Memory B cell (primary cell): ENCODE measurements around the gene SCN3A.
A peak's percentile ranks its signal among the peaks of the same experiment; 100 is the strongest.

Experiments used
- ATAC-seq: fragments of 150-1000 bp; cut with Tn5 transposase; 2 replicates; pipeline ENCODE4 v1.10.0; 2021; ENCODE audit warnings: low read depth, mild to moderate bottlenecking, moderate library complexity
- DNase-seq, 2 donors: peaks; one replicate each; pipeline ENCODE4 v3.0.0; 2022; ENCODE audit warnings: low spot score in 2 of 2
- H3K27ac Mint-ChIP-seq: one replicate; pipeline ENCODE4 v1.8.0; 2022; ENCODE audit warnings: mild to moderate bottlenecking, moderate library complexity, mixed read lengths
- H3K27me3 Mint-ChIP-seq: one replicate; pipeline ENCODE4 v1.8.0; 2022; ENCODE audit warnings: mixed read lengths
- H3K36me3 Mint-ChIP-seq: one replicate; pipeline ENCODE4 v1.8.0; 2022; ENCODE audit warnings: mild to moderate bottlenecking, mixed read lengths
- H3K4me1 Mint-ChIP-seq: one replicate; pipeline ENCODE4 v1.8.0; 2022; ENCODE audit warnings: mixed read lengths
- H3K4me3 Mint-ChIP-seq: one replicate; pipeline ENCODE4 v1.8.0; 2022; ENCODE audit warnings: mild to moderate bottlenecking, moderate library complexity, mixed read lengths
- H3K9me3 Mint-ChIP-seq: one replicate; pipeline ENCODE4 v1.8.0; 2022; ENCODE audit warnings: mixed read lengths

The SCN3A gene

GRCh38 chr2:165162466-165162865 lies 41.4 kb downstream of the SCN3A start:
- no peaks in the 10 kb centered on the region for H3K4me1 Mint-ChIP-seq
- no peaks in the 10 kb centered on the region for H3K9me3 Mint-ChIP-seq
- H3K36me3 Mint-ChIP-seq: no peaks in the 10 kb centered on the region
- no peak for DNase-seq
- H3K27me3 Mint-ChIP-seq: no peaks in the 10 kb centered on the region
- H3K27ac Mint-ChIP-seq: no peak overlapping the region
- ATAC-seq: no peak
- no peak overlapping the region for H3K4me3 Mint-ChIP-seq

- no peak for ATAC-seq
- Mint-ChIP-seq H3K4me1 (no peaks in the 10 kb centered on the region), H3K4me3 (no peak overlapping the region), H3K27me3 (no peaks in the 10 kb centered on the region), H3K27ac (no peak overlapping the region), H3K9me3 (no peaks in the 10 kb centered on the region), H3K36me3 (peaks cover 2% of the 10 kb centered on the region)
- no peak for DNase-seq
Observed at GRCh38 chr2:165161510-165161909, 42.3 kb downstream of the SCN3A start.

- no peak for ATAC-seq
- no peak overlapping the region for H3K27ac Mint-ChIP-seq
- H3K4me3 Mint-ChIP-seq: no peak overlapping the region
- no peaks in the 10 kb centered on the region for H3K9me3 Mint-ChIP-seq
- H3K36me3 Mint-ChIP-seq: peaks cover 2% of the 10 kb centered on the region
- DNase-seq: no peak
- no peaks in the 10 kb centered on the region for H3K27me3 Mint-ChIP-seq
- no peaks in the 10 kb centered on the region for H3K4me1 Mint-ChIP-seq
Observed at GRCh38 chr2:165157160-165157559, 46.7 kb downstream of the SCN3A start.

DNA sequence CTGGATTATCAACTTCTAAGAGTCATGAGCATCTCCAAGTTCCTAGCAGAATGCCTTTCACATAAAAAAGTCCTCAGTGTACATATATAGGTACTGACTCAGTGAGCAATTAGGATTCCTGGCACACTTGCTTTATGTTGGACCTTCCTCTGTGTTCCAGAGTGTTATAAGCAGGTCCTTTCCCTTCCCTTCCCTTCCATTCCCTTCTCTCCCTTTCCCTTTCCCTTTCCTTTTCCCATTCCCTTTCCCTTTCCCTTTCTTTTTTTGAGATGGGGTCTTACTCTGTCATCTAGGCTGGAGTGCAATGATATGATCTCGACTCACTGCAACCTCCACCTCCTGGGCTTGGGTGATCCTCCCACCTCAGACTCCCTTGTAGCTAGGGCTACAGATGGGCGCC lies 48.7 kb downstream of the SCN3A start:
- no peaks in the 10 kb centered on the region for H3K9me3 Mint-ChIP-seq
- H3K27me3 Mint-ChIP-seq: no peaks in the 10 kb centered on the region
- H3K4me3 Mint-ChIP-seq: no peak overlapping the region
- H3K4me1 Mint-ChIP-seq: peaks cover 1% of the 10 kb centered on the region
- H3K36me3 Mint-ChIP-seq: peaks cover 2% of the 10 kb centered on the region
- H3K27ac Mint-ChIP-seq: no peak overlapping the region
- no peak for DNase-seq
- ATAC-seq: no peak

DNA sequence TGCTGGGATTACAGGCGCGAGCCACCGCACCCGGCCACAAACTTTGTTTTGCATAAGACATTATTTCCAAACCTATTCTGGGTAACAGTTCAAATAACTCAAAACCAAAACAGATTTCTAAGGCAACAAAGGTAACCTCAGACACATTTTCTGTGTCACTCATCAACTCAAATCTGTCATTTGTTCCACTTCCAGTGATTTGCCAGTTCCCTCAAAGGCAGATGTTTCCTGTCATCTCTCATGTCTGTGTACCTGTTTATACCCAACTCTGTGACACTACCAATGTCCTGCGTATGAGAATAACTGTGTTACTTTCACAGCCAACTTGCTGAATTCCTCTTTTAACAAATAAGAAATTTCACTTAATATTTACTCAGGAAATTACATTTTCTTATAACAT lies 54.4 kb downstream of the SCN3A start:
- no peaks in the 10 kb centered on the region for H3K27me3 Mint-ChIP-seq
- peak; percentile 92 for ATAC-seq
- H3K36me3 Mint-ChIP-seq: no peaks in the 10 kb centered on the region

DNA sequence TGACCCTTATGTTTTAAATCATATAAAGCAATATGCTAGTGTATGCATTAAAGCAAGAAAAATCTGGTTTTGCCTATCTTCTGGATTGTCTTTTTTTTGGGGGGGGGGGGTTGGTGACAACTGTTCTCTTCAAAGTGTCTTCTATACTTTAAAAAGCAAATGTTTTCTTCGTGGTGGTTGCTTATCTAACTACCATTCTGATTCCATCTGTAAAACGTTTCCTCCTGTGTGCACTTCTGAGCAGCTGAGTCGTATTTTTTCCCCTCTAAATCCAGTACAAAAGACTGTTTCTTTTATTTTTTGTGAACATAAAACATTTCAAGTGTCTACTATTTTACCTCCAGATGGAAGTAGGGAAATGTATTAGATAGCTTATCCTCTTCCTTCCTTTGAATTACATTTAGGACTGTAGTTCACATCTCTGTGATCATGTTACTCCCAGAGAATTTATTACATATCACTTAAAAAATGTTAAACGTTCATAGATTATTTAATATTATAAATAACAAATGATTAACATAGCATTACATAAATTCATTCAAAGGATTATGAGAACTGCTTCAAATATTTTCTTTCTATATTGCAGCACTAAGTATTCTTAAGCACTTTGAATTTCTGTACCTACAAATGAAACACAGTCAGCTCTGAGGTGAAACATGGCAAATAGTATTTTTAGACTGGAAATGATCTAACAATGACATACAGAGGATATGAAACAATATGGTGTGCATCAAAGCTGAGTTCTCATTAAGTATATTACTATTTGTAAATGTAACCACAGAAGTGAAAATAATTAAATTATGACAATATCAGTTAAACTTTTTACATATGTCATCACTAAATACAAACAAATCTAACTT lies 56.4 kb downstream of the SCN3A start:
- Mint-ChIP-seq H3K4me3 (no peak overlapping the region), H3K36me3 (no peaks in the 10 kb centered on the region), H3K27me3 (no peaks in the 10 kb centered on the region), H3K27ac (no peak overlapping the region), H3K4me1 (peaks cover 12% of the 10 kb centered on the region), H3K9me3 (no peaks in the 10 kb centered on the region)
- DNase-seq (no peak), ATAC-seq (no peak)

More for the DNA sequence above, 54.4 kb downstream of the SCN3A start:
- no peak overlapping the region for H3K27ac Mint-ChIP-seq
- H3K9me3 Mint-ChIP-seq: no peaks in the 10 kb centered on the region
- H3K4me3 Mint-ChIP-seq: no peak overlapping the region
- peaks cover 7% of the 10 kb centered on the region for H3K4me1 Mint-ChIP-seq
- peak in 1 of 2 donors; percentile 1 for DNase-seq

GRCh38 chr2:165144315-165144714 lies 59.5 kb downstream of the SCN3A start:
- no peak overlapping the region for H3K4me3 Mint-ChIP-seq
- H3K27me3 Mint-ChIP-seq: no peaks in the 10 kb centered on the region
- no peaks in the 10 kb centered on the region for H3K9me3 Mint-ChIP-seq
- peaks cover 6% of the 10 kb centered on the region for H3K4me1 Mint-ChIP-seq
- H3K27ac Mint-ChIP-seq: no peak overlapping the region
- peak; percentile 80 for ATAC-seq
- H3K36me3 Mint-ChIP-seq: no peaks in the 10 kb centered on the region
- DNase-seq: no peak

DNA sequence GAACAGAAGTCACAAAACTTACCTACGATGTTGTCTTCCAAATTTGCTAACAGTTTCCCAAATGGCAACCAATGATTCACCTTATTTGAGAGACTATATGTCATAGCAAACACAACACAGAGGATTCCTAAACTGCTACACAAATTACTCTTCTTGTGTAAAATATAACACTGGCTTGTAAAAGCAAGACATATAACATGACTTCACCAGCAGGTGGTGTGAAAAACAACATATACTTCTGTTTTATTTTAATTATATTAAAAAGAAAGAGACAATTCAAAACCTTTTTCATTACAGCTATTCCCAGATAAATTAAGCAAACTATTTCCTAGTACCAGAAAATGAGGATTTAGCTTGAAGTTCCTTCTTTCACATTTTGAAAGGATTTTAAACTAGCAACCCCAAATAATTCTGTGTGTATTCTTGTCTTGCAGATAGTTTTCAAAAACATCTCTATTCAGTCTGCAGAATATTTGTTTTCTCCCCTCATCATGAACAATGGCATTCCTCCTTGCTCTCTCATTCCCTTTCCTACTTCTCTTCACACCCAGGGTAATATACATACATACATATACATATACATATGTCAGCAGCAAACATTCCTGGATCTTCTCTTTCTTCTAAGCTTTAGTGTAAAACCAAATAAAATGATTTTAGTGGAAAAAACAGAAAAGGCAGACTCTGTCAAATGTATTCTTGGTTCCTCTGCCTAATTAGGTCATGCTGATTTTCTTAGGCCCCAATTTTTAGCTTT lies 62.1 kb downstream of the SCN3A start:
- no peak overlapping the region for H3K27ac Mint-ChIP-seq
- peaks cover 6% of the 10 kb centered on the region for H3K4me1 Mint-ChIP-seq
- DNase-seq (no peak), ATAC-seq (no peak)
- peaks cover 1% of the 10 kb centered on the region for H3K27me3 Mint-ChIP-seq
- peaks cover 4% of the 10 kb centered on the region for H3K36me3 Mint-ChIP-seq
- H3K4me3 Mint-ChIP-seq: no peak overlapping the region
- no peaks in the 10 kb centered on the region for H3K9me3 Mint-ChIP-seq

DNA sequence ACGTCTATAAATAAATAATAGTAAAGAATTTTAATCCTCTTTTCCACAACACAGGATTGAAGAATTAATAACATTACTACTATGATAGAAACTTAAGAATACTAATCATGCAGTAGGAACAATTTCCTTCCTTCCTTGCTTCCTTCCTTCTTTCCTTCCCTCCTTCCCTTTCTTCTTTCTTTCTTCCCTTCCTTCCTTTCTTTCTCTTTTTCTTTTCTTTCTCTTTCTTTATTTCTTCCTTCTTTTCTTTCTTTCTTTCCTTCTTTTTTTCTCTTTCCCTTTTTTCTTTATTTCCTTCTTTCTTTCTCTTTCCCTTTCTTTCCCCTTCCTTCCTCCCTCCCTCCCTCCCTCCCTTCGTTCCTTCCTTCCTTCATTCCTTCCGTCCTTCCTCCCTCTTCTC lies 77.6 kb downstream of the SCN3A start:
- H3K27me3 Mint-ChIP-seq: peaks cover 2% of the 10 kb centered on the region
- H3K36me3 Mint-ChIP-seq: peaks cover 1% of the 10 kb centered on the region
- no peak overlapping the region for H3K4me3 Mint-ChIP-seq
- no peak overlapping the region for H3K27ac Mint-ChIP-seq
- ATAC-seq: no peak
- H3K9me3 Mint-ChIP-seq: no peaks in the 10 kb centered on the region
- no peaks in the 10 kb centered on the region for H3K4me1 Mint-ChIP-seq
- no peak for DNase-seq

GRCh38 chr2:165122521-165122920 lies 81.3 kb downstream of the SCN3A start:
- Mint-ChIP-seq H3K27ac (no peak overlapping the region), H3K36me3 (no peaks in the 10 kb centered on the region), H3K4me3 (no peak overlapping the region), H3K4me1 (no peaks in the 10 kb centered on the region), H3K27me3 (no peaks in the 10 kb centered on the region), H3K9me3 (no peaks in the 10 kb centered on the region)
- ATAC-seq: no peak
- DNase-seq: no peak

GRCh38 chr2:165120740-165121467 lies 82.9 kb downstream of the SCN3A start:
- Mint-ChIP-seq H3K4me3 (no peak overlapping the region), H3K4me1 (no peaks in the 10 kb centered on the region), H3K27me3 (no peaks in the 10 kb centered on the region), H3K27ac (no peak overlapping the region), H3K36me3 (no peaks in the 10 kb centered on the region), H3K9me3 (no peaks in the 10 kb centered on the region)
- ATAC-seq (no peak), DNase-seq (no peak)

- Mint-ChIP-seq H3K4me1 (no peaks in the 10 kb centered on the region), H3K9me3 (no peaks in the 10 kb centered on the region), H3K4me3 (no peak overlapping the region), H3K27me3 (no peaks in the 10 kb centered on the region), H3K27ac (no peak overlapping the region), H3K36me3 (no peaks in the 10 kb centered on the region)
- no peak for DNase-seq
- ATAC-seq: no peak
Observed at GRCh38 chr2:165115258-165115657, 88.6 kb downstream of the SCN3A start.

- H3K4me1 Mint-ChIP-seq: no peaks in the 10 kb centered on the region
- no peak for ATAC-seq
Observed at GRCh38 chr2:165114346-165114939, 89.4 kb downstream of the SCN3A start.

GRCh38 chr2:165113414-165113813 lies 90.4 kb downstream of the SCN3A start:
- Mint-ChIP-seq H3K36me3 (no peaks in the 10 kb centered on the region), H3K27ac (no peak overlapping the region), H3K4me3 (no peak overlapping the region), H3K9me3 (no peaks in the 10 kb centered on the region), H3K4me1 (no peaks in the 10 kb centered on the region), H3K27me3 (peaks cover 2% of the 10 kb centered on the region)
- DNase-seq (no peak), ATAC-seq (no peak)

More at GRCh38 chr2:165114346-165114939, 89.4 kb downstream of the SCN3A start:
- Mint-ChIP-seq H3K4me3 (no peak overlapping the region), H3K27ac (no peak overlapping the region), H3K9me3 (no peaks in the 10 kb centered on the region), H3K36me3 (no peaks in the 10 kb centered on the region), H3K27me3 (peaks cover 2% of the 10 kb centered on the region)
- DNase-seq: no peak
